IMR-90 (cell line): ENCODE measurements around the gene KCNQ1. TPM values are rescaled to one million over a fixed set of nuclear protein-coding genes. Genes with fewer than 3 reads are reported as not detected.

Source experiments
- ATAC-seq: fragments of 200-7000 bp; cut with Tn5 transposase; 2 replicates; pipeline ENCODE4 v1.9.1; 2020; ENCODE audit warnings: low read depth, mild to moderate bottlenecking, moderate library complexity
- BruUV-seq: library from RNA; stranded (reverse); fragments of 400-500 nt; replicated peaks from 2 replicates; lab custom pipeline; 2021; lab: Mats Ljungman, UMichigan
- CTCF ChIA-PET: fragments of 300-600 bp; formaldehyde crosslinking; extraction: SDS; loops from one replicate; lab custom pipeline; 2021; ENCODE audit warnings: antibody characterized with exemption; lab: Yijun Ruan, JAX
- POLR2A ChIA-PET: fragments of 300-600 bp; sonication (Branson Sonifier 250); formaldehyde crosslinking; loops from one replicate; lab custom pipeline; 2022; ENCODE audit warnings: antibody characterized with exemption; ENCODE audit not compliant: unreplicated experiment; lab: Charles Lee
- DNase-seq: peaks from one replicate; pipeline ENCODE4 v3.0.0; 2013
- H2AFZ ChIP-seq: replicated peaks from 2 replicates; pipeline ENCODE3; 2013; ENCODE audit warnings: low read length, mild to moderate bottlenecking; ENCODE audit not compliant: poor library complexity
- H2AK5ac ChIP-seq: 2 replicates; pipeline ENCODE4 v1.6.1; 2013; ENCODE audit warnings: low read depth, low read length, inconsistent platforms
- H2AK9ac ChIP-seq: replicated peaks from 2 replicates; pipeline ENCODE3; 2013; ENCODE audit warnings: mild to moderate bottlenecking, low read depth, low read length, moderate library complexity; ENCODE audit not compliant: poor library complexity
- H2BK120ac ChIP-seq: 2 replicates; pipeline ENCODE4 v1.6.1; 2013; ENCODE audit warnings: low read depth, low read length, inconsistent platforms
- H2BK15ac ChIP-seq: 3 replicates; pipeline ENCODE4 v1.6.1; 2013; ENCODE audit warnings: low read depth, low read length, inconsistent platforms
- H2BK20ac ChIP-seq: 2 replicates; pipeline ENCODE4 v1.6.1; 2013; ENCODE audit warnings: low read depth, mild to moderate bottlenecking, inconsistent platforms, low read length, moderate library complexity
- H2BK5ac ChIP-seq: 2 replicates; pipeline ENCODE4 v1.6.1; 2013; ENCODE audit warnings: mild to moderate bottlenecking, low read depth, low read length, inconsistent platforms; ENCODE audit not compliant: poor library complexity, severe bottlenecking
- H3K14ac ChIP-seq: replicated peaks from 2 replicates; pipeline ENCODE4 v1.6.1; 2013; ENCODE audit warnings: low read depth, low read length, inconsistent platforms
- H3K18ac ChIP-seq: 2 replicates; pipeline ENCODE4 v1.6.1; 2013; ENCODE audit warnings: low read depth, low read length, control low read depth
- H3K23ac ChIP-seq: 2 replicates; pipeline ENCODE4 v1.6.1; 2013; ENCODE audit warnings: low read depth, low read length, inconsistent platforms
- H3K27ac ChIP-seq: 2 replicates; pipeline ENCODE4 v1.5.1; 2013; ENCODE audit warnings: mild to moderate bottlenecking, control low read depth, low read length; ENCODE audit not compliant: insufficient read depth
- H3K27me3 ChIP-seq: 2 replicates; pipeline ENCODE4 v1.6.1; 2013; ENCODE audit warnings: low read length; ENCODE audit not compliant: control insufficient read depth, insufficient read depth
- H3K36me3 ChIP-seq: 2 replicates; pipeline ENCODE4 v1.6.1; 2013; ENCODE audit warnings: low read length, mixed read lengths; ENCODE audit not compliant: control insufficient read depth, insufficient read depth
- H3K4ac ChIP-seq: 2 replicates; pipeline ENCODE4 v1.6.1; 2013; ENCODE audit warnings: low read depth, low read length, inconsistent platforms
- H3K4me1 ChIP-seq: 2 replicates; pipeline ENCODE4 v1.6.1; 2013; ENCODE audit warnings: low read length, mixed read lengths; ENCODE audit not compliant: control insufficient read depth, insufficient read depth
- H3K4me2 ChIP-seq: 2 replicates; pipeline ENCODE4 v1.6.1; 2013; ENCODE audit warnings: low read depth, mild to moderate bottlenecking, control low read depth, low read length, moderate library complexity
- H3K4me3 ChIP-seq: 2 replicates; pipeline ENCODE4 v1.5.1; 2013; ENCODE audit warnings: low read depth, mild to moderate bottlenecking, control low read depth, low read length, moderate library complexity; ENCODE audit not compliant: insufficient read depth
- H3K56ac ChIP-seq: 2 replicates; pipeline ENCODE4 v1.6.1; 2013; ENCODE audit warnings: low read length, inconsistent platforms; ENCODE audit not compliant: insufficient read depth; ENCODE audit errors: extremely low read depth
- H3K79me1 ChIP-seq, 2 experiments: 2 replicates each; pipeline ENCODE4 v1.6.1; 2013; ENCODE audit warnings: low read length in 2 of 2, inconsistent platforms in 1 of 2, low read depth in 1 of 2
- H3K9ac ChIP-seq: 2 replicates; pipeline ENCODE4 v1.6.1; 2013; ENCODE audit warnings: low read depth, low read length, control low read depth
- H3K9me1 ChIP-seq: 2 replicates; pipeline ENCODE4 v1.6.1; 2013; ENCODE audit warnings: low read length, inconsistent platforms; ENCODE audit not compliant: insufficient read depth
- H3K9me3 ChIP-seq: 2 replicates; pipeline ENCODE4 v1.6.1; 2013; ENCODE audit warnings: low read length; ENCODE audit not compliant: control insufficient read depth, insufficient read depth
- H4K20me1 ChIP-seq: 2 replicates; pipeline ENCODE4 v1.6.1; 2013; ENCODE audit warnings: low read length, inconsistent platforms; ENCODE audit not compliant: insufficient read depth
- H4K5ac ChIP-seq: 2 replicates; pipeline ENCODE4 v1.6.1; 2013; ENCODE audit warnings: mild to moderate bottlenecking, low read depth, low read length, control low read depth
- H4K8ac ChIP-seq, 2 experiments: 2 replicates each; pipeline ENCODE4 v1.6.1; 2013; ENCODE audit warnings: low read depth in 2 of 2, low read length in 2 of 2, control low read depth in 1 of 2, inconsistent platforms in 1 of 2
- H4K91ac ChIP-seq: 2 replicates; pipeline ENCODE4 v1.6.1; 2013; ENCODE audit warnings: low read depth, low read length, inconsistent platforms; ENCODE audit not compliant: insufficient read depth
- MAFK ChIP-seq: IDR thresholded peaks from 2 replicates; pipeline ENCODE4 v1.6.1; 2012; ENCODE audit warnings: low read depth, low read length, improper control_type of control experiment
- WGBS, 2 experiments: methylation state at CpG; one replicate each; pipeline versions ENCODE4 v1.1.5 to v1.1.7; 2013; ENCODE audit warnings: missing lambda C conversion rate in 2 of 2; ENCODE audit not compliant: insufficient read length in 1 of 2; ENCODE audit errors: extremely low coverage in 2 of 2; 5-methylcytosine and 5-hydroxymethylcytosine counted together
- dilution Hi-C: fragments of 300-500 bp; cut with HindIII; formaldehyde crosslinking; loops from one replicate; pipeline ENCODE4 v1.14.3; 2018; ENCODE audit warnings: low sequenced_read_pairs; ENCODE audit not compliant: unreplicated experiment
- in situ Hi-C: fragments of 300-500 bp; cut with MboI; formaldehyde crosslinking; loops from 3 replicates; pipeline ENCODE4 v1.14.3; 2019; ENCODE audit warnings: low sequenced_read_pairs, inconsistent platforms, mixed read lengths
- intact Hi-C: fragments of 100-400 bp; cut with micrococcal nuclease; formaldehyde crosslinking; loops from 2 replicates; pipeline ENCODE4 v1.10.0; 2022
- polyA plus RNA-seq, 3 experiments: library from polyadenylated mRNA; depleted of rRNA; stranded (reverse); fragments of >200 nt; gene quantifications; 2 replicates each; pipeline ENCODE4 v1.2.3, GENCODE V29; 2012; ENCODE audit warnings: low replicate concordance in 1 of 3
- total RNA-seq: library from RNA; depleted of rRNA; stranded (reverse); fragments of >200 nt; gene quantifications from 2 replicates; pipeline ENCODE4 v1.2.3, GENCODE V29; 2012

KCNQ1 gene
- total and polyA plus RNA-seq, 2 of the 4 experiments (the other 2 are of a cell fraction) = 0.07 TPM; not detected in 1

GRCh38 chr11:2708151-2708581 lies 263.4 kb downstream of the KCNQ1 start:
- BruUV-seq = no TSS peak
- no peak overlapping the region for H3K4me3 ChIP-seq
- H3K36me3 ChIP-seq = no peaks in the 10 kb centered on the region
- in situ Hi-C loops (no loop called here), intact Hi-C loops (no loop called here), dilution Hi-C loops (no loop called here)
- CTCF ChIA-PET = no interaction called here
- no peak overlapping the region for H2AK5ac ChIP-seq
- no peak overlapping the region for H3K4me2 ChIP-seq
- TF ChIP-seq MAFK = no peak
- H2BK5ac ChIP-seq = no peak overlapping the region
- H3K23ac ChIP-seq = no peak overlapping the region
- POLR2A ChIA-PET = no interaction called here
- H3K27ac ChIP-seq = no peak overlapping the region
- H4K5ac ChIP-seq = no peak overlapping the region
- H3K79me1 ChIP-seq = no peaks in the 10 kb centered on the region
- no peaks in the 10 kb centered on the region for H3K9me1 ChIP-seq
- H2AK9ac ChIP-seq = no peak overlapping the region
- H3K9me3 ChIP-seq = peaks cover 7% of the 10 kb centered on the region
- H3K56ac ChIP-seq = no peak overlapping the region
- H3K4me1 ChIP-seq = peaks cover 6% of the 10 kb centered on the region; the same call in 1 of the 2 replicates
- no peak overlapping the region for H2BK20ac ChIP-seq
- no peak overlapping the region for H2AFZ ChIP-seq
- no peak for ATAC-seq
- no peaks in the 10 kb centered on the region for H4K20me1 ChIP-seq
- no peak overlapping the region for H3K14ac ChIP-seq
- no peak for DNase-seq
- no peak overlapping the region for H4K8ac ChIP-seq
- H2BK120ac ChIP-seq = no peak overlapping the region
- no peak overlapping the region for H3K9ac ChIP-seq
- no peak overlapping the region for H2BK15ac ChIP-seq
- WGBS, 2 experiments = 30% methylated on average over 2 of the region's 11 CpGs; no CpG with 5 or more reads in 1 of the 2 experiments
- no peak overlapping the region; the same call in 1 of the 2 replicates for H3K18ac ChIP-seq
- H4K91ac ChIP-seq = no peak overlapping the region
- H3K4ac ChIP-seq = no peak overlapping the region
- H3K27me3 ChIP-seq = peaks cover 28% of the 10 kb centered on the region
